KMS-11 (cell line): ENCODE measurements around the gene GOLT1A.

Source experiments
- H2AFZ ChIP-seq: fragments of 200-600 bp; sonication (generic); 2 replicates; pipeline ENCODE4 v1.6.1; 2016; ENCODE audit warnings: antibody characterized with exemption, mixed run types, low read depth
- H3K27ac ChIP-seq: fragments of 200-600 bp; sonication (generic); 2 replicates; pipeline ENCODE4 v1.6.1; 2016; ENCODE audit warnings: mild to moderate bottlenecking, mixed run types
- H3K27me3 ChIP-seq: fragments of 200-600 bp; sonication (generic); 2 replicates; pipeline ENCODE4 v1.6.1; 2017; ENCODE audit warnings: mild to moderate bottlenecking, low read depth, mixed run types, moderate library complexity; ENCODE audit not compliant: insufficient read depth
- H3K36me3 ChIP-seq: fragments of 200-600 bp; sonication (generic); 2 replicates; pipeline ENCODE4 v1.6.1; 2017; ENCODE audit warnings: mild to moderate bottlenecking, mixed run types; ENCODE audit not compliant: insufficient read depth
- H3K4me1 ChIP-seq: fragments of 200-600 bp; sonication (generic); 2 replicates; pipeline ENCODE4 v1.6.1; 2016; ENCODE audit warnings: mild to moderate bottlenecking, low read depth, mixed run types; ENCODE audit not compliant: poor library complexity, severe bottlenecking
- H3K4me2 ChIP-seq: fragments of 200-600 bp; sonication (generic); 2 replicates; pipeline ENCODE4 v1.7.0; 2016; ENCODE audit warnings: mild to moderate bottlenecking, mixed run types
- H3K4me3 ChIP-seq: fragments of 200-600 bp; sonication (generic); IDR thresholded peaks from 2 replicates; pipeline ENCODE4 v1.6.1; 2017; ENCODE audit warnings: low read depth, low read length, mixed read lengths; ENCODE audit not compliant: insufficient read depth
- H3K79me2 ChIP-seq: fragments of 200-600 bp; sonication (generic); 2 replicates; pipeline ENCODE4 v1.6.1; 2016; ENCODE audit warnings: low read depth, mixed run types; ENCODE audit not compliant: insufficient read depth
- H3K9ac ChIP-seq: fragments of 200-600 bp; sonication (generic); 2 replicates; pipeline ENCODE4 v1.6.1; 2016; ENCODE audit warnings: mild to moderate bottlenecking, mixed run types
- H4K20me1 ChIP-seq: fragments of 200-600 bp; sonication (generic); 2 replicates; pipeline ENCODE4 v1.6.1; 2016; ENCODE audit warnings: mild to moderate bottlenecking, mixed run types; ENCODE audit not compliant: insufficient read depth
- TF ChIP-seq, protein P1 (sequence below): fragments of 200-600 bp; sonication (generic); conservative IDR thresholded peaks from 2 replicates; pipeline ENCODE4 v1.6.1; 2017; ENCODE audit warnings: low read depth, mild to moderate bottlenecking, antibody characterized with exemption, low read length, moderate library complexity, mixed read lengths

The GOLT1A gene

DNA sequence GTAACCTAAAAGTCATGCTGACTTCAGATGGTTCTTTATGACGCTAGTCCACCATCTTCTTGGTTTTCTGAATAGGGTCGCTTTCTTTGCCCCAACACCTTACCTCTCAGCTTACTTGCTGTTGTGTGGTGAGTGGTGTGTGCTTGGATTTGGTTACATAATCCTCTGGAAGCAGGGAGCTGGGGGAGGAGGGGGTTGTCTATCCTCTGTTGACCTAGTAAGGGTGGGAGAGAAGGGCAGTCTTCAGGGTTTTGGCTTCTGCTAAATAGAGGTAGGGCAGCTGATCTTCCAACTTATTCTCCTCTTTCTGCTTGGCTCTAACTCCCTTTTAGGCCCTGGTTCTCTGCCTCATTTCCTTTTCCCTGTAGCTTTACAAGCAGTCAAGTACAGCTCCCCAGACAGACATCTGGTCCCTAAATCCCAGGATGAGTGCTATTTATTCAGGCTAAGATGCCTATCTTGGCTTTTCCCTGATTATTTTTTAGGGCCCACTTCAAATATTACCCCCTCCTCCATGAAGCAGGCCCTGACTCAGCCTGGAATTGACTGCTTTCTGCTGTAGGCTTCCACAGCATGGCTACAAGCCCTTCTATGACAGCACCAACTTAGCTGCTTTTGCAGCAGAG, 41.3 kb downstream of the GOLT1A start:
- no peaks in the 10 kb centered on the region for H4K20me1 ChIP-seq
- no peaks in the 10 kb centered on the region for H3K4me1 ChIP-seq
- H3K9ac ChIP-seq: no peak overlapping the region
- H3K4me3 ChIP-seq: no peak overlapping the region
- H3K27me3 ChIP-seq: peaks cover 8% of the 10 kb centered on the region; the same call in 1 of the 2 replicates
- TF ChIP-seq, protein P1, sequence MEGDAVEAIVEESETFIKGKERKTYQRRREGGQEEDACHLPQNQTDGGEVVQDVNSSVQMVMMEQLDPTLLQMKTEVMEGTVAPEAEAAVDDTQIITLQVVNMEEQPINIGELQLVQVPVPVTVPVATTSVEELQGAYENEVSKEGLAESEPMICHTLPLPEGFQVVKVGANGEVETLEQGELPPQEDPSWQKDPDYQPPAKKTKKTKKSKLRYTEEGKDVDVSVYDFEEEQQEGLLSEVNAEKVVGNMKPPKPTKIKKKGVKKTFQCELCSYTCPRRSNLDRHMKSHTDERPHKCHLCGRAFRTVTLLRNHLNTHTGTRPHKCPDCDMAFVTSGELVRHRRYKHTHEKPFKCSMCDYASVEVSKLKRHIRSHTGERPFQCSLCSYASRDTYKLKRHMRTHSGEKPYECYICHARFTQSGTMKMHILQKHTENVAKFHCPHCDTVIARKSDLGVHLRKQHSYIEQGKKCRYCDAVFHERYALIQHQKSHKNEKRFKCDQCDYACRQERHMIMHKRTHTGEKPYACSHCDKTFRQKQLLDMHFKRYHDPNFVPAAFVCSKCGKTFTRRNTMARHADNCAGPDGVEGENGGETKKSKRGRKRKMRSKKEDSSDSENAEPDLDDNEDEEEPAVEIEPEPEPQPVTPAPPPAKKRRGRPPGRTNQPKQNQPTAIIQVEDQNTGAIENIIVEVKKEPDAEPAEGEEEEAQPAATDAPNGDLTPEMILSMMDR: no peak
- no peaks in the 10 kb centered on the region for H3K79me2 ChIP-seq
- no peak overlapping the region for H3K27ac ChIP-seq
- H2AFZ ChIP-seq: no peak overlapping the region
- no peaks in the 10 kb centered on the region for H3K36me3 ChIP-seq
- no peak overlapping the region for H3K4me2 ChIP-seq

DNA sequence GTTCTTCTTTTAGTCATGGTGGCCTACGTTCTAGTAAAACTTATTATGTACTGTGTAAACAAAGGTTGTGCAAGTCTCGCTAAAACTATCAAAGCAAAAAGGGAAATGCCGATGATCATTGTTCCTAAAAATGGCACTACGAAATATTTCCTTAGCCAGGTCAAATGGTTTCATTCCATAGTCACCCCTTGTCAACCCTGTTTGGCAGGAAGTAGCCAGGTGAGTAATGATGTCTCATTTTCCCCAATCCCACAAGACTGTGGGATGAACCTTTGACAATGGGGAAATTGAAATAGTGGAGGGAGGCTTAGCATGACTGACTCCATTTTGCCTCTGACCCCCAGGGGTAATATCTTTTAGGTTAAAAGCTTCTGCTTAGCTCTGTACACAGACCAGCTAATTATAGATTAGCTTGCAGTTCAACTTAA, 42.0 kb downstream of the GOLT1A start:
- Histone ChIP-seq H3K4me1 (no peaks in the 10 kb centered on the region), H3K27me3 (peaks cover 1% of the 10 kb centered on the region; the same call in 1 of the 2 replicates), H3K79me2 (no peaks in the 10 kb centered on the region), H3K27ac (no peak overlapping the region), H3K36me3 (no peaks in the 10 kb centered on the region), H3K4me2 (no peak overlapping the region), H3K9ac (no peak overlapping the region), H4K20me1 (no peaks in the 10 kb centered on the region), H3K4me3 (no peak overlapping the region), H2AFZ (no peak overlapping the region)
- TF ChIP-seq, protein P1: no peak

DNA sequence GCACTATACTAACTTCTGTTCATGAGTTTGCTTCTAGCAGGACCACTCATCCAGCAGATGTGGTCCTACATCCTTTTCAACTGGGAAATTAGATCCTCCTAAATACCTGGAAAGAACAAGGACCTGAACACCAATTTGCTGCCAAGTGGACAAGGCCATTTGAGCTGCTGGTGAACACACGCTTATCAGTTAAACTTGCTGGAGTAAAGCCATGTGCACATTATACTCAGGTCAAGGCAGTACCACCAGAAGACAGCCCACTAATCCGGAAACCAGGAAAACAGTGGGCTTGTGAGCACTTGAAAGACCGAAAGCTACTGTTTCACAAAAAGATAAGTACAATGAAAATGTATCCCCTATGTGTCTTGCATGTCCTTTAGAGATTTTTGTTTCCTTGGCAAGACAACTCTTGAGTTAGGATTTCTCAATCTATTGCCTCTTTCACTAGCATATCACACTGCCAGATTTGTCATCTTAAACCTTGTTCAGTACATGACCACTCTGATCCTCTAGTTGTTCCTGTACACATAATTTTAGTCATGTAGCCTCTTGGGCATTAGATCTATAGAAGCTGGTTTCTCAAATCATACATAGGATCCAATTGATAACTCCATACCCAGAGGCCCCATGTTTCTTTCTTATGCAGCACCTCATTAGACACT, 43.2 kb downstream of the GOLT1A start:
- Histone ChIP-seq H2AFZ (no peak overlapping the region), H3K79me2 (no peaks in the 10 kb centered on the region), H4K20me1 (no peaks in the 10 kb centered on the region), H3K27ac (no peak overlapping the region), H3K36me3 (no peaks in the 10 kb centered on the region), H3K4me1 (no peaks in the 10 kb centered on the region), H3K4me3 (no peak overlapping the region), H3K9ac (no peak overlapping the region), H3K27me3 (no peaks in the 10 kb centered on the region; the same call in 1 of the 2 replicates), H3K4me2 (no peak overlapping the region)
- TF ChIP-seq, protein P1: no peak

DNA sequence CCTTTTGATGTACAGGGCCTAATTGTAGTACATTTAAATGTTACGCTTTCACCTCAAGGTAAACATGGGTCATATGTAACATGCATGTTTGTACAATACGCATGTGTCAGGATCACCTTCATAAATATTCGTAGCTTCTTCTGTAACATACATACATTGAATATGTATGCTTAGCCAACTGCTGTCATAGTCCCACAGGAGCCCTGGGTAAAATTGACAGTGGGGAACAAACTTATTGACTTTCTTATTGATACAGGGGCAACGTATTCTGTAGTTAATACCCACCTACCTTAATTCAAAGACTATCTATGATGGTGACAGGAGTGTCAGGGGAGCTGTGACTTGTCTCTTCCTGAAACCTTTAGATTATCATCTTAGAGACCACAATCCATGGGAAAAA, 43.9 kb downstream of the GOLT1A start:
- no peaks in the 10 kb centered on the region; the same call in 1 of the 2 replicates for H3K27me3 ChIP-seq
- H4K20me1 ChIP-seq: no peaks in the 10 kb centered on the region
- TF ChIP-seq, protein P1: no peak
- no peak overlapping the region for H2AFZ ChIP-seq
- no peaks in the 10 kb centered on the region for H3K36me3 ChIP-seq
- H3K79me2 ChIP-seq: no peaks in the 10 kb centered on the region
- H3K4me1 ChIP-seq: no peaks in the 10 kb centered on the region
- H3K27ac ChIP-seq: no peak overlapping the region
- no peak overlapping the region for H3K4me3 ChIP-seq
- H3K4me2 ChIP-seq: no peak overlapping the region
- H3K9ac ChIP-seq: no peak overlapping the region
